ENCODE measurements around the gene RNASET2.

DNA sequence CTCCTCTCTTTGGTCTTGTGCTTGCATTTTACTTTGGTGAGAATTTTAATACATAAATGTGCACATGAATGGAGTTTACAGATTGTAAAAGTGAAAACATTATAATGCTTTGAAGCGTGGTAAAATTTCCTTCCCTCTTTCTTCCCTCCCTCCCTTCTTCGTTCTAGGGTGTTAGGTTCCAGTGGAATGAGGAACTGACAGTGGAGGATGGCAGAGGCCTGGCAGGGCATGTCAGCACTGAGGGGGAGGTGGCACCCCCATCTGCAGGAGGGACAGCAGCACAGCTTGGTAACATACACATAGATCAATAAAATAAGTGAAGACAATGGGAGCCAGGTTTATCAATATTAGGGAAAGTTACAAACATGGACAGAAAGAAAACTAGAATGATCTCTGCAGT lies 47.5 kb downstream of the RNASET2 start:
- TF ChIP-seq, protein P1, sequence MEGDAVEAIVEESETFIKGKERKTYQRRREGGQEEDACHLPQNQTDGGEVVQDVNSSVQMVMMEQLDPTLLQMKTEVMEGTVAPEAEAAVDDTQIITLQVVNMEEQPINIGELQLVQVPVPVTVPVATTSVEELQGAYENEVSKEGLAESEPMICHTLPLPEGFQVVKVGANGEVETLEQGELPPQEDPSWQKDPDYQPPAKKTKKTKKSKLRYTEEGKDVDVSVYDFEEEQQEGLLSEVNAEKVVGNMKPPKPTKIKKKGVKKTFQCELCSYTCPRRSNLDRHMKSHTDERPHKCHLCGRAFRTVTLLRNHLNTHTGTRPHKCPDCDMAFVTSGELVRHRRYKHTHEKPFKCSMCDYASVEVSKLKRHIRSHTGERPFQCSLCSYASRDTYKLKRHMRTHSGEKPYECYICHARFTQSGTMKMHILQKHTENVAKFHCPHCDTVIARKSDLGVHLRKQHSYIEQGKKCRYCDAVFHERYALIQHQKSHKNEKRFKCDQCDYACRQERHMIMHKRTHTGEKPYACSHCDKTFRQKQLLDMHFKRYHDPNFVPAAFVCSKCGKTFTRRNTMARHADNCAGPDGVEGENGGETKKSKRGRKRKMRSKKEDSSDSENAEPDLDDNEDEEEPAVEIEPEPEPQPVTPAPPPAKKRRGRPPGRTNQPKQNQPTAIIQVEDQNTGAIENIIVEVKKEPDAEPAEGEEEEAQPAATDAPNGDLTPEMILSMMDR (IDR thresholded peaks at IDR 0.05; ENCODE audit: poor library complexity) = no peak
- TF ChIP-seq EZH2 (IDR thresholded peaks at IDR 0.05; ENCODE audit: borderline replicate concordance) (no peak), EZH2phosphoT487 (IDR thresholded peaks at IDR 0.05; ENCODE audit: low read depth, severe bottlenecking, unreplicated experiment) (no peak)

Data from hepatocyte (in vitro differentiated cells).